HepG2 (cell line): ENCODE measurements around the gene RECK. TPM values are rescaled to one million over a fixed set of nuclear protein-coding genes. Genes with fewer than 3 reads are reported as not detected.

ENCODE experiments used
- AGO1 ChIP-seq: fragments of 200-400 bp; formaldehyde crosslinking; IDR thresholded peaks from 2 replicates; pipeline ENCODE4 v1.6.1; 2017; ENCODE audit warnings: mild to moderate bottlenecking, low read depth, low read length, moderate library complexity; ENCODE audit not compliant: poor library complexity, severe bottlenecking
- ARID3A ChIP-seq: IDR thresholded peaks from 2 replicates; pipeline ENCODE4 v1.6.1; 2012; ENCODE audit warnings: low read depth, low read length, improper control_type of control experiment
- ARNTL ChIP-seq: sonication (generic); formaldehyde crosslinking; IDR thresholded peaks from 2 replicates; pipeline ENCODE4 v1.4.0; 2020; ENCODE audit warnings: mild to moderate bottlenecking, missing genetic modification reagents
- BHLHE40 ChIP-seq: IDR thresholded peaks from 2 replicates; pipeline ENCODE4 v1.6.1; 2011; ENCODE audit warnings: low read length, improper control_type of control experiment
- CCAR2 ChIP-seq: fragments of 200-400 bp; formaldehyde crosslinking; optimal IDR thresholded peaks from 2 replicates; pipeline ENCODE3; 2018; ENCODE audit warnings: low read depth, mild to moderate bottlenecking, low read length, moderate library complexity
- EZH2 ChIP-seq: conservative IDR thresholded peaks from 2 replicates; pipeline ENCODE4 v1.6.1; 2012; ENCODE audit warnings: mild to moderate bottlenecking, low read depth, low read length, moderate library complexity
- FLYWCH1 ChIP-seq: sonication (generic); formaldehyde crosslinking; IDR thresholded peaks from 2 replicates; pipeline ENCODE4 v1.8.1; 2023; ENCODE audit warnings: mild to moderate bottlenecking, missing genetic modification reagents
- FOSL2 ChIP-seq: sonication (generic); formaldehyde crosslinking; IDR thresholded peaks from 2 replicates; pipeline ENCODE4 v1.4.0; 2020; ENCODE audit warnings: missing genetic modification reagents
- HDAC2 ChIP-seq: sonication (generic); formaldehyde crosslinking; IDR thresholded peaks from 2 replicates; pipeline ENCODE4 v1.4.0; 2020; ENCODE audit warnings: missing genetic modification reagents
- JUNB ChIP-seq: sonication (generic); formaldehyde crosslinking; IDR thresholded peaks from 2 replicates; pipeline ENCODE4 v1.8.0; 2022; ENCODE audit warnings: missing genetic modification reagents, mild to moderate bottlenecking, borderline replicate concordance
- KLF16 ChIP-seq, 2 experiments: sonication (generic) in 1 of 2; formaldehyde crosslinking in 1 of 2; IDR thresholded peaks; 2 replicates each; pipeline versions ENCODE4 v1.6.1 to v1.8.0; 2016 to 2023; ENCODE audit warnings: missing genetic modification reagents in 2 of 2, missing compliant biosample characterization in 1 of 2
- MAFK ChIP-seq, 2 experiments: IDR thresholded peaks in 1 of 2; conservative IDR thresholded peaks in 1 of 2; 2 replicates each; pipeline ENCODE4 v1.6.1; 2011; ENCODE audit warnings: improper control_type of control experiment in 2 of 2, low read length in 2 of 2
- SRF ChIP-seq: IDR thresholded peaks from 2 replicates; pipeline ENCODE4 v1.6.1; 2011; ENCODE audit warnings: mild to moderate bottlenecking, low read depth, low read length, moderate library complexity
- THAP11 ChIP-seq: IDR thresholded peaks from 2 replicates; pipeline ENCODE4 v1.6.1; 2016; ENCODE audit warnings: missing biosample characterization, missing genetic modification reagents
- TRIM24 ChIP-seq: sonication (generic); formaldehyde crosslinking; IDR thresholded peaks from 2 replicates; pipeline ENCODE4 v1.8.0; 2022; ENCODE audit warnings: mild to moderate bottlenecking, missing genetic modification reagents
- ZNF280D ChIP-seq: sonication (generic); formaldehyde crosslinking; IDR thresholded peaks from 2 replicates; pipeline ENCODE4 v1.5.1; 2020; ENCODE audit warnings: mild to moderate bottlenecking, missing genetic modification reagents
- ZNF362 ChIP-seq: sonication (generic); formaldehyde crosslinking; IDR thresholded peaks from 2 replicates; pipeline ENCODE4 v1.4.0; 2020; ENCODE audit warnings: missing genetic modification reagents, mild to moderate bottlenecking, borderline replicate concordance
- ZSCAN25 ChIP-seq: sonication (generic); formaldehyde crosslinking; IDR thresholded peaks from 2 replicates; pipeline ENCODE4 v1.8.0; 2022; ENCODE audit warnings: mild to moderate bottlenecking, missing genetic modification reagents
- ZSCAN29 ChIP-seq: sonication (generic); formaldehyde crosslinking; conservative IDR thresholded peaks from 2 replicates; pipeline ENCODE4 v1.4.0; 2020; ENCODE audit warnings: mild to moderate bottlenecking, missing genetic modification reagents
- polyA plus RNA-seq, 8 experiments: library from polyadenylated mRNA; depleted of rRNA in 3 of 8; stranded (reverse) in 7 of 8; unstranded in 1 of 8; fragments of >200 nt; fragmentation: Illumina TruSeq in 4 of 8; extraction: Trizol in 4 of 8; gene quantifications; 2 replicates each; pipeline versions ENCODE4 v1.2.1 to v1.2.3, GENCODE V29; 2011 to 2016; ENCODE audit warnings: low read depth in 4 of 8, missing spikeins in 1 of 8, mixed read lengths in 1 of 8; ENCODE audit not compliant: insufficient read depth in 1 of 8
- total RNA-seq, 5 experiments: library from RNA; depleted of rRNA; stranded (reverse); fragments of >200 nt; fragmentation: Illumina TruSeq; extraction: Trizol; gene quantifications; 2 replicates each; pipeline ENCODE4 v1.2.3, GENCODE V29; 2016; ENCODE audit warnings: low read depth in 1 of 5
- TF ChIP-seq, protein P1 (sequence below): sonication (generic); formaldehyde crosslinking; conservative IDR thresholded peaks from 2 replicates; pipeline ENCODE4 v1.4.0; 2020; ENCODE audit warnings: missing genetic modification reagents

Gene RECK
- total and polyA plus RNA-seq, 2 of the 13 experiments (the other 11 are each of a cell fraction or from before 2014, with no cell fraction given), result 3.1 to 4.8 TPM

DNA sequence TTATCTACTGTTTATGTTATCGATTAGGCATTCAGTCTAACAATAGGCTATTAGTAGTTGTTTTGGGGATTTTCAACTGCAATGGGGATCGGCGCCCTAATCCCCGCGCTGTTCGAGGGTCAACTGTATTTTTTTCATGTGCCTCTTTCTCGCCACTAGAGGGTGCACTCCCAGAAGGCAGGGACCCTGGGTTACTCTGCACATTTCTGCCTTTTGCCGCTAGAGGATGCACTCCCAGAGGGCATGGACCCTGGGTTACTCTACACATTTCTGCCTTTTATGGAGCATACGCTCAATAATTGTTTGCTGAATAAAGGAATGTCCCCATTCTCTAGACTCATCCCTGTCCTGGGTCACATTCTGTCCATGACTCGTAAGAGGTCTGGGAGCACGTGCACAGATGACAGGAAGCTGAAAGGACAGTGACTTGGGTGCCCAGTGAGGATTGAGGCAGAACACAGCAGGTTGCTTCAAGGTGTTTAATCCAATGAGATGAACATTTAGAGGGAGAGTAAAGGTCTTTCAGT lies 27.9 kb upstream of the RECK start (continued):
- peak in 1 of 2 experiments; percentile 53; a peak in 2 of 4 replicates for TF ChIP-seq KLF16 (CRISPR knock-in tag; IDR thresholded peaks at IDR 0.05)
- TF ChIP-seq CCAR2, result no peak
- TF ChIP-seq THAP11 (CRISPR knock-in tag), result peak; percentile 47; the same call in 1 of the 2 replicates
- no peak for TF ChIP-seq ZSCAN25 (CRISPR knock-in tag)
- no peak for TF ChIP-seq MAFK (conservative IDR thresholded peaks at IDR 0.05 in 1 of 2, IDR thresholded peaks at IDR 0.05 in 1 of 2; ENCODE audit: low read length in 2 of 2)
- 0 out of 2 replicates have a peak, but pooled peaks have one; percentile 12 for TF ChIP-seq ARID3A
- no peak for TF ChIP-seq EZH2
- TF ChIP-seq HDAC2 (CRISPR knock-in tag), result 0 out of 2 replicates have a peak, but pooled peaks have one; percentile 17
- TF ChIP-seq, protein P1, sequence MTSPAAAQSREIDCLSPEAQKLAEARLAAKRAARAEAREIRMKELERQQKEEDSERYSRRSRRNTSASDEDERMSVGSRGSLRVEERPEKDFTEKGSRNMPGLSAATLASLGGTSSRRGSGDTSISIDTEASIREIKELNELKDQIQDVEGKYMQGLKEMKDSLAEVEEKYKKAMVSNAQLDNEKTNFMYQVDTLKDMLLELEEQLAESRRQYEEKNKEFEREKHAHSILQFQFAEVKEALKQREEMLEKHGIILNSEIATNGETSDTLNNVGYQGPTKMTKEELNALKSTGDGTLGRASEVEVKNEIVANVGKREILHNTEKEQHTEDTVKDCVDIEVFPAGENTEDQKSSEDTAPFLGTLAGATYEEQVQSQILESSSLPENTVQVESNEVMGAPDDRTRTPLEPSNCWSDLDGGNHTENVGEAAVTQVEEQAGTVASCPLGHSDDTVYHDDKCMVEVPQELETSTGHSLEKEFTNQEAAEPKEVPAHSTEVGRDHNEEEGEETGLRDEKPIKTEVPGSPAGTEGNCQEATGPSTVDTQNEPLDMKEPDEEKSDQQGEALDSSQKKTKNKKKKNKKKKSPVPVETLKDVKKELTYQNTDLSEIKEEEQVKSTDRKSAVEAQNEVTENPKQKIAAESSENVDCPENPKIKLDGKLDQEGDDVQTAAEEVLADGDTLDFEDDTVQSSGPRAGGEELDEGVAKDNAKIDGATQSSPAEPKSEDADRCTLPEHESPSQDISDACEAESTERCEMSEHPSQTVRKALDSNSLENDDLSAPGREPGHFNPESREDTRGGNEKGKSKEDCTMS, result no peak
- 0 out of 2 replicates have a peak, but pooled peaks have one; percentile 35 for TF ChIP-seq BHLHE40
- no peak for TF ChIP-seq TRIM24 (CRISPR knock-in tag)
- 0 out of 2 replicates have a peak, but pooled peaks have one; percentile 46 for TF ChIP-seq ZNF280D (CRISPR knock-in tag)
- TF ChIP-seq ARNTL, result no peak
- TF ChIP-seq AGO1, result no peak
- TF ChIP-seq SRF, result peak; percentile 59; the same call in 1 of the 2 replicates
- TF ChIP-seq ZSCAN29, result no peak
- no peak for TF ChIP-seq FLYWCH1
- TF ChIP-seq ZNF362, result peak; percentile 69; the same call in 1 of the 2 replicates
- TF ChIP-seq JUNB, result no peak
- TF ChIP-seq FOSL2 (CRISPR knock-in tag), result peak; percentile 29; the same call in 1 of the 2 replicates
